Activated T-cell treated with anti-CD3 and anti-CD28 coated beads for 1 hour (primary cell): ENCODE results near the gene CAPNS2.
"Not testable (repeated sequence)": the region's sequence is repeated elsewhere in the genome, so short reads cannot be mapped to it uniquely, and the experiment has no call there.

Experiments
- DNase-seq: peaks from one replicate; pipeline ENCODE4 v3.0.0-alpha.2; 2020; ENCODE audit warnings: low read depth

The CAPNS2 gene

DNA sequence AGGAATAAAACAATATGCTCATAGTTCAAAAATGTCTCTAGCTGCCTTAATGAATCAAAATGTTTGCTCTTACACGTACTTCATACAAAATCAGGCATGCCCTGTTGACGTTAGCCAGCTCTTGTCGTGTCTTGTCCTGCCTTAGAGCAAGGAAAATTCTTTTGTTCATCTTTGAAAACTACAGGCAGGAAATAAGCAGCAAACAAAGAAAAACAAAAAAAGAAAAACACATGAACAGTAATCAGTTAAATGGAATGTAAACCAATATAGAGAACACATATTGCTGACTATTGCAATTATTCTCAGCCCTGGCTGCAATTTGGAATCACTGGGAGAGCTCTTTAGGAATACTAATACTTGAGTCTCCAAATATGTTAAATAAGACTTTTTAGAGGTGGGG, 1.7 kb downstream of the CAPNS2 start:
- DNase-seq: no peak

DNA sequence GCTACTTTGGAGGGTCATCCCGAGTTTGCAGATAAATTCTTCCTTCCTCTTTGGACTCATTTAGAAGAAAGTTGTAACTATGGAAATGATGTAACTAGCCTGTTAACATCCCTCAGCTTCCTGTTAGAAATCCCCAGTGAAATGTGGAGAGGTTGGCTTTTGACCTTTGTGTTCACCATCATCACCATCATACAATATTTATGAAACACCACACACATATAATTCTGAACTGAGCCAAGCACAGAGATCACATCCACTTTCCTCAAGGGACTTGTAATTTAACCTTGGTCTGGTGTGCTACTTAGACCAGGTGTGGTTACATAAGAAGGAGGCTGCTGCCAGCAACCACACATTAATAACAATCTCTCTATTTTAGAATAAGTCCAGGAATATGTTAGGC, 2.5 kb downstream of the CAPNS2 start:
- DNase-seq: no peak

DNA sequence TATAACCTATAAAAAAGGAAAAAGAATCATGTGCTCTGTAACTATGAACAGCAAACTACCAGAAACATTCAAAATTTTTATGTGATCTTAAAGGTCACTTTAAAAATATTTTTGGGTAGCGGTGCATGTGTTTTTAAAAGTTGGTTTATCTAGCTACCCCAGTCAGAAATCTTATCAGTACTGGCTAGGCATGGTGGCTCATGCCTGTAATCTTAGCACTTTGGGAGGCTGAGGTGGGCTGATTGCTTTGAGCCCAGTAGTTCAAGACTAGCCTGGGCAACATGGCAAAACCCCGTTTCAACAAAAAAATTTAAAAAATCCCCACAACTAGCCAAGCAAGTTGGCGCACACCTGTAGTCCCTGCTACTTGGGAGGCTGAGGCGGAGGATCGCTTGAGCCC, 3.7 kb downstream of the CAPNS2 start:
- DNase-seq: no peak

DNA sequence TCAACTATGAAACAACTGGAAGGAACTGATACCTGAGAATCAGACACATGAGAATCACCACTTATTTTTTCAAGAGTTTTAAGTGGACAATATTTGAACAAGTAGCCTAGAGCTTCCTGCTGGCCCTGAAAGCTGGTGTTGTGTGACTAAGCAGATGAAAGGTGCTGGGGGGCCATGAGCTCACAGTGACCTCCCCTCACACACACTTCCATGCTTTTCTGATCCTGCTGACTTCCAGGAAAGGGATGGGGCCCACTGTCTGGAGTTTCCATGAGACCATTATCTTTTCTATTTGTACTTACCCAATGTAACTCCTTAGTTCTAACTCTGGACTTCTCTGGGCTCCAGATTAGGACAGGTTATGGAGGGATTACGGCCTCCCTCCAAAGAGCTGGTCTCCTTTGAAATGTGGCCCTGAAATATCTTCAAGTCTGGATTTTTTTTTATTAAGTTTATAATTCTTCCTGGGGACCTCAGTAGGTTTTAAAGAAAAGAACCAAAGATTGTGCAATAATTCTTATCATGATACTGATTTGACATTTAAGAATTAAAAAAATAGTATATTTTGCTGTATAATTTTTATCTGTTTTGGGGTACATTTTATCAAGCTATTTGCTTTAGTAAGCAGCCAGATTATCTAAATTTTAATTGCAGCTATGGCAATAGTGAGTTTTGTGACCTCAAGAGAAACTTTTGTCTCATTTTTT, 4.9 kb downstream of the CAPNS2 start:
- DNase-seq: no peak

DNA sequence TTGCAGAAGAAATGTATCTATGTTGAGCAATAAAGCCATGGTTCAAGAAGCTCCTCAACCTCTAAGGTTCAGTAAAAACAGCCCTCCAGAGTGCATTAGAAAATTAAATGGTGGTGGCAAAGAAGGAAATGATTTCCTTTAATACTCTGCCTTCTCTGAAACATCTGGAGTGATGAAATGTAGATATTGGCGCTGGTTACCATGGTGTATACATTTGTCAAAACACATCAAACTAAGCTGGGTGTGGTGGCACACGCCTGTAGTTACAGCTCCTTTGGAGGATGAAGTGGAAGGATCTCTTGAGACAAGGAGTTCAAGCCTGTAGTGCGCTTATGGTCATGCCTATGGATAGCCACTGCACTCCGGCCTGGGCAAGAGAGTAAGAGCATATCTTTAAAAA, 6.0 kb downstream of the CAPNS2 start:
- DNase-seq: no peak

DNA sequence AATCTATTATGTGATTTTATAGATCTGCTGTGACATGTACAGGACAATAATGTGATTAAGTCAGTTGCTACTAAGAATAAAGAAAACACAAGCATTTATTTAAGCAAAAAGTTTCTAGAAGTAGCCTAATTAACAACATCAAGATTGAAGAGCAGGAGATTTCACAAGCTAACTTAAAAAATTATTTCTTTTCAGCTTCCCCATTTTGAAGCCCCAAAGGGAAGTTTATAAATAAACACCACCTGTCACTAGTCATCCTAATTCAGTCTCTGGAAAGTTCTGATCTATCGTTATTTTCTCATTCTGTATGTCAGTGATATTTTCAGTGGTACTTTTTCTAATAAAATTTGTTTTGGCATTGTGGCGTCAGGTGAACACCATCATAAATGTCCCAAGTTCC, 8.3 kb downstream of the CAPNS2 start:
- no peak for DNase-seq

DNA sequence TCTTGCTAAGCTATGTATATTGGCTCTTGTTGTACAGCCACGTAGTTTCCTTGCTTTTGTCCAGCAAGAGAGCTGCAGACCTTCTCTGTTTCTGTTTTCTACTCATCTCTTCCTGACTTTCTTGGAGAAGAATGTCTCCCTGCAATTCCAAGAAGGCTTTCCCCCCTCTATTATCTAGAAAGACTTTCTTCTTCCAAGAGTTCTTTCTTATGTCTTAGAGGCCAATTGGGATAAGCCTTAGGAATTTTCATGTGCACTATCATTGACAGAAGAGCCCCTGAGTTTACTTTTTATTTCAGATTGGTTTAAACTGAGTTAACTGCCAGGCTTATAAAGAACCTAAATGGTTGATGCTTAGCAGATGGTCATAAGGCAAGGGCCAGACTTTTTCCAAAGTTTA, 9.0 kb downstream of the CAPNS2 start:
- DNase-seq: no peak

DNA sequence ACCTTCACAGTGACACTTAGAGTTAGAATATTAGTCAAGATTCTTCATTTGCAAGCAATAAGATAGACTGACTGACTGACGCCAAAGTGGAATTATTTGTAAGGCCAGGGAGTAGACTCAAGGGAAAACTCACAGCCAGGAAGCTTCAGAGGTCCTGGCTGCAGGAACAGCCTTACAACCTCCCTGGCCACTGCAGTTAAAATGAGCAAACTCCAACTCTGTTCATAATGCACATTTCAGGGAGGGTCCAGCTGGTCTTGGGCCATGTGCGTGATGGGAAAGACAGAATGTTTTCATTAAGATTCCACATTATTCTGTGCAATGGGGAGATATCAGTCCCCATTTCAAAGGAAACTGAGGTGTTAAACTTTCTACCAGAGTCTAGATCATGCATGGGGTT, 9.9 kb downstream of the CAPNS2 start:
- no peak for DNase-seq

DNA sequence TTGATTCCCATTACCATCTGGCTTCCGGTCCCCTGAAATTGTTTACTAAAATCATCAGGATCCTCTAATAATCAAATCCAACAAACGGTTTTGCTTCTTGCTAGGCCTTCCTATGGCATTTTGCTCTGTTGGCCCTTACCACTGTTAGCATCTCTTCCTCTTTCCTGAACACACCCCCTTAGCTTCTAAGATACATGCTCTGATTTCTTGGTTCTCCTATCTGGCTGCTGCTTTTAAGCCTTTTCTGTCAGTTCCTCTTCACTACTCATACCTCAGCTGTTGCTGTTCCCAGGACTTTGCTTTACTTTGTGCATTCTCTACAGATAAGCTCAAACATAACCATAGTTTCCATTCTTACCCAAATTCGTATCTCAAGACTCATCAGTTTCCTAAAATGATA, 11.4 kb downstream of the CAPNS2 start:
- DNase-seq: no peak

DNA sequence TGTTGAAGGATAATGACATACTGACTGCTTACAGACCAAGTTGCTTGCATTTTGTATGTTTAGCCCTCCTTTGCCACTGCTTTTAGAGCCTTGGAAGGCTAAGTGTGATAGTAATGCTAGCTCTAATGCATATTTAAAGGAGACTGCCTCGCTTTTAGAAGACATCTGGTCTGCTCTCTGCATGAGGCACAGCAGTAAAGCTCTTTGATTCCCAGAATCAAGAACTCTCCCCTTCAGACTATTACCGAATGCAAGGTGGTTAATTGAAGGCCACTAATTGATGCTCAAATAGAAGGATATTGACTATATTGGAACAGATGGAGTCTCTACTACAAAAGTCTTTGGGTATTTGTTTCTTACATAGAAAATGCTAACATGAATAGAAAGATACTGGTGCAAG, 19.1 kb downstream of the CAPNS2 start:
- no peak for DNase-seq

DNA sequence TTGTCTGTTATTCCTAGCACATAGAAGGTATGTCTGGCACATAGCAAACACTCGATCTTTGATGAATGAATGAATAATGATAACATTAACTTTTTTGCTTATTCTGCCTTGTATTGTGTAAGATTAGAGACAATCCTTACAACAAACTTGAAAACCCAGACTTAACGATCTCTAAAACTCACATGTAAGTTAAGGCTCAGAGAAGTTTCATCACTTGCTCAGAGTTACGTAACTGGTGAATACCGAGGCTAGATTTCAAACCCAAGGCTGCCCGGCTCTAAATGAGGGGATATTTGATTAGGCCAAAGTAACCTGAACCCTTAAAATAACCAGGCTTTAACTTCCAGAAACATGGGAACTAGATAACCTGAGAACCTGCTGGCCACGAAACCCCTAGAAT, 22.3 kb downstream of the CAPNS2 start:
- DNase-seq: no peak

DNA sequence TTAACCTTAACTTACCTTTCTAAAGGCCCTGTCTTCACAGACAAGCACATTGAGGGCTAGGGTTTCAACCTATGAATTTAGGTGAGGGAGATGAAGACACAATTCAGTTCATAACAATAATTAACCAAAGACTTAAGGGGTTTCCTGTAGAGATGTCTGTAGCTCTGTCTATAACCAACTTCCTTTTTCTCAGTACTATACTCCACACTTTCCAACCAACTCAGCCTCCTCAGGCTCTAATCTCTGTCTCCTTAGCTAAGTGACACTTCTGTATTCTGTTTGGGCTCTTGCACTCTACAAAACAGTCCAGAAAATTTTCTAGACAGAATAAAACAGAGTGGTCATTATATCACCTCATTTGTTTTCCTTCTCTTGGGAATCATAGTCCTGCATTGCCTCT, 25.8 kb downstream of the CAPNS2 start:
- no peak for DNase-seq

DNA sequence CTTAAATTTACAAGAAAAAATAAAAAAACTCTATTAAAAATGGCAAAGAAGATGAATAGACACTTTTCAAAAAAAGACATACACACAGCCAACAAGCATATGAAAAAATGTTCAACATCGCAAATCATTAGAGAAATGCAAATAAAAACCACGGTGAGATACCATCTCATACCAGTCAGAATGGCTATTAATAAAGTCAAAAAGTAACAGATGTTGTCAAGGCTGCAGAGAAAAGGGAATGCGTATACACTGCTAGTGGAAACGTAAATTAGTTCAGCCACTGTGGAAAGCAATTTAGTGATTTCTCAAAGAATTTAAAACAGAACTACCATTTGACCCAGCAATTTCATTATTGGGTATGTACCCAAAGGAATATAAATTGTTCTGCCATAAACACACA, 31.4 kb downstream of the CAPNS2 start:
- DNase-seq: no peak

DNA sequence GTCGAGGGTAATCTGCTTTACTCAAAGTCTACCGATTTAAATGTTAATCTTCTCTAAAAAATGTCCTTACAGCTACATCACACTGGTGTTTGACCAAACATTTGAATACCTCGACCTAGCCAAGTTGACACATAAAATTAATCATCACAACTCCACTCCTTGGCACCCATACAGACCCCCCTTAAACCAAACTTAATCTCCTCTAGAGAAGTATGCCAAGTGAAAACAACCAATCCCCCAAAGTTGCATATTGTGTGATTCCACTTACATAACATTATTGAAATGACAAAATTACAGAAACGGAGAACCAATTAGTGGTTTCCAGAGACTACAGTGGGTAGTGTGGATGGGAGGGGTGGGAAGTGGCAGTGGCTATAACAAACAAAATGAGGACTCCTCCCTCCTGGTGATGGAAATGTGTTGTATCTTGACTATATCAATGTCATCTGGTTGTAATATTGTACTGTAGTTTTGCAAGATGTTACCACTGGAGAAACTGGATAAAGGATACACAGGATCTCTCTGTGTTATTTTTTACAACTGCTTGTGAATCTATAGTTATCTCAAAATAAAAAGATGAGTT, 39.4 kb downstream of the CAPNS2 start:
- no peak for DNase-seq

DNA sequence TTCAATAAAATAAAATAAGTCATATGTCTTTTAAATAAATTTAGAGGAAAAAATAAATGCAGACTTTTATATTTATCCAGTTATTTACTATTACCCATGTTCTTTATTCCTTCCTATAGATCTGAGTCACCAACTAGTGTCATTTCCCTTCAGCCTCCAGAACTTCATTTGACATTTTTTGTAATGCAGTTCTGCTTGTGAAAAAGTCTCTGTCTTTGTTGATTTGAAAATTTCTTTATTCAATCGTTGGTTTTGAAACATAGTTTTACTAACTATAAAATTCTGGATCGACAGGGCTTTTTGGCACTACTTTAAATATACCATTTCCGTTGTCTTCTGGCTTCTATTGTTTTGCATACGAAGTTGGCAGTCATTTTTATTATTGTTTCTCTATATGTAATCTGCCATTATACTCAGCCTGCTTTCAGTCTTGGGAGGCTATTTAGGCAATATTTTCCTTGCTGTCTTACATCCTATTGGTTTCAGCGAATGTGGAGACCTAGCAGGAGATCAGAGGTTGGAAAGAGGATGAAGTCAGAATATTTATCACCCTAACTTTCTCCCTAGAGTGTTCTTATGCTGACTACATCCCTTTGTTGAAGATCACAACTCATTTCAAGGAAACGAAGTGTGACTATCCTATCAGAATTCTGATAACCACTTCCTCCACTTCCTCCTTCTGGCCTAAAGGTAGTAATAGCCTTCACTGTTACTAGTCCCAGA, 47.3 kb downstream of the CAPNS2 start:
- no peak for DNase-seq

DNA sequence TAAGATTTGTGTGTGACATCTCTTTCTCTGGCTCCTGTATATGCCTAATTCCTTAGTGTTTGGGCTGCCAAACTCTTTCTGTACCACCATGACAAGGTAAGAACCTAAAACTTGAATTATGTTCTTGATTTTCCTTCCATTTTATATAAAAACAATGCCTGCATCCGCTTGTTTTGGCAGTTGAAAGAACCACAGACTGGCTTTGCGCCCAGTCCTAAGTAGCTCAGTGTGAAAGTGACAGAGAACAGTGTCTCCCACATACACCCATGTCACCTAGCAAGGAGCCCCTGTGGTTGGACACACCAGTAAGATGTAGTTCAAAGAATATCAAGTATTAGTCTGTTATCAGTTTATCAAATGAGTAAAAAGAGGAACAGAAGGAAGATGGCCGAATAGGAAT, 48.6 kb downstream of the CAPNS2 start:
- DNase-seq: no peak

DNA sequence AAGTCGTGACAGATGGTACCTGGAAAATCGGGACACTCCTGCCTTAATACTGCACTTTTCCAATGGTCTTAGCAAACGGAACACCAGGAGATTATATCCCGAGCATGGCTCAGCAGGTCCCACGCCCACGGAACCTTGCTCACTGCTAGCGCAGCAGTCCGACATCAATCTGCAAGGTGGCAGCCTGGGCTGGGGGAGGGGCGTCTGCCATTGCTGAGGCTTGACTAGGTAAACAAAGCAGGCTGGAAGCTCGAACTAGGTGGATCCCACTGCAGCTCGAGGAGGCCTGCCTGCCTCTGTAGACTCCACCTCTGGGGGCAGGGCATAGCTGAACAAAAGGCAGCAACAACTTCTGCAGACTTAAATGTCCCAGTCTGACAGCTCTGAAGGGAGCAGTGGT, 49.2 kb downstream of the CAPNS2 start:
- not testable (repeated sequence) for DNase-seq
